Neural cell (in vitro differentiated cells): ENCODE measurements around the gene SORCS1. TPM values are rescaled to one million over a fixed set of nuclear protein-coding genes. Genes with fewer than 3 reads are reported as not detected.

Experiments used
- H2AFZ ChIP-seq: fragments of 200-600, 300-800 bp; sonication (generic), shearing (Covaris generic); 2 replicates; pipeline ENCODE4 v1.6.0; 2014; ENCODE audit warnings: low read depth, mild to moderate bottlenecking, antibody characterized with exemption, low read length, moderate library complexity
- H3F3A ChIP-seq: fragments of 200-600 bp; shearing (Covaris generic); 2 replicates; pipeline ENCODE4 v1.6.1; 2016; ENCODE audit warnings: mild to moderate bottlenecking, moderate library complexity, mixed read lengths, antibody characterized with exemption, low read length; ENCODE audit not compliant: insufficient read depth, poor library complexity, severe bottlenecking
- H3K27ac ChIP-seq: fragments of 200-600, 300-800 bp; sonication (generic), shearing (Covaris generic); 2 replicates; pipeline ENCODE4 v1.5.1; 2014; ENCODE audit warnings: mild to moderate bottlenecking, low read length, moderate library complexity
- H3K27me3 ChIP-seq: fragments of 300-800, 200-600 bp; sonication (generic), shearing (Covaris generic); 2 replicates; pipeline ENCODE4 v1.6.0; 2014; ENCODE audit warnings: mild to moderate bottlenecking, low read depth, low read length, moderate library complexity; ENCODE audit not compliant: insufficient read depth
- H3K36me3 ChIP-seq: fragments of 300-800, 200-600 bp; sonication (generic), shearing (Covaris generic); 2 replicates; pipeline ENCODE4 v1.5.1; 2014; ENCODE audit warnings: mild to moderate bottlenecking, antibody characterized with exemption, low read length, moderate library complexity; ENCODE audit not compliant: insufficient read depth
- H3K4me2 ChIP-seq: fragments of 300-800, 200-600 bp; sonication (generic), shearing (Covaris generic); 2 replicates; pipeline ENCODE4 v1.6.0; 2014; ENCODE audit warnings: mild to moderate bottlenecking, low read length
- H3K4me3 ChIP-seq: fragments of 300-800, 200-600 bp; sonication (generic), shearing (Covaris generic); 2 replicates; pipeline ENCODE4 v1.5.1; 2014; ENCODE audit warnings: mild to moderate bottlenecking, low read length, moderate library complexity
- H3K79me2 ChIP-seq: fragments of 200-600 bp; shearing (Covaris generic); replicated peaks from 2 replicates; pipeline ENCODE4 v1.6.0; 2014; ENCODE audit warnings: mild to moderate bottlenecking, low read length, moderate library complexity; ENCODE audit not compliant: insufficient read depth
- H3K9ac ChIP-seq: fragments of 300-800, 200-600 bp; sonication (generic), shearing (Covaris generic); 2 replicates; pipeline ENCODE4 v1.6.1; 2016; ENCODE audit warnings: mild to moderate bottlenecking, low read length, mixed read lengths
- H3K9me2 ChIP-seq: fragments of 200-600 bp; shearing (Covaris generic); 2 replicates; pipeline ENCODE4 v1.6.1; 2016; ENCODE audit warnings: mild to moderate bottlenecking, low read length, mixed read lengths; ENCODE audit not compliant: insufficient read depth
- H3K9me3 ChIP-seq: fragments of 200-600, 300-800 bp; sonication (generic), shearing (Covaris generic); 2 replicates; pipeline ENCODE4 v1.6.1; 2016; ENCODE audit warnings: mild to moderate bottlenecking, mixed run types, low read length, moderate library complexity, mixed read lengths
- H4K20me1 ChIP-seq: fragments of 200-600 bp; shearing (Covaris generic); 2 replicates; pipeline ENCODE4 v1.6.1; 2016; ENCODE audit warnings: mild to moderate bottlenecking, mixed run types; ENCODE audit not compliant: insufficient read depth
- CTCF ChIP-seq: fragments of 450-650 bp; IDR thresholded peaks from 2 replicates; pipeline ENCODE4 v1.5.1; 2014; ENCODE audit warnings: antibody characterized with exemption, mild to moderate bottlenecking, moderate library complexity; ENCODE audit not compliant: poor library complexity, severe bottlenecking
- EP300 ChIP-seq: fragments of 450-650 bp; conservative IDR thresholded peaks from 2 replicates; pipeline ENCODE4 v1.6.1; 2014; ENCODE audit warnings: antibody characterized with exemption, mild to moderate bottlenecking, moderate library complexity; ENCODE audit not compliant: poor library complexity, severe bottlenecking
- EZH2 ChIP-seq: fragments of 200-600, 300-800 bp; shearing (Covaris generic), sonication (generic); IDR thresholded peaks from 2 replicates; pipeline ENCODE4 v1.6.1; 2014; ENCODE audit warnings: antibody characterized with exemption, low read length, borderline replicate concordance, mild to moderate bottlenecking; ENCODE audit not compliant: insufficient read depth, poor library complexity, severe bottlenecking
- MXI1 ChIP-seq: fragments of 450-650 bp; conservative IDR thresholded peaks from 2 replicates; pipeline ENCODE4 v1.6.1; 2014; ENCODE audit warnings: antibody characterized with exemption, mild to moderate bottlenecking; ENCODE audit not compliant: poor library complexity, severe bottlenecking
- POLR2AphosphoS5 ChIP-seq: IDR thresholded peaks from 2 replicates; pipeline ENCODE4 v1.6.1; 2012
- RAD21 ChIP-seq: fragments of 450-650 bp; conservative IDR thresholded peaks from 2 replicates; pipeline ENCODE4 v1.6.1; 2014; ENCODE audit warnings: antibody characterized with exemption, mild to moderate bottlenecking, moderate library complexity
- REST ChIP-seq: IDR thresholded peaks from 2 replicates; pipeline ENCODE4 v1.6.1; 2012; ENCODE audit warnings: borderline replicate concordance
- SMC3 ChIP-seq: fragments of 450-650 bp; conservative IDR thresholded peaks from 2 replicates; pipeline ENCODE4 v1.6.1; 2014; ENCODE audit warnings: antibody characterized with exemption, mild to moderate bottlenecking, moderate library complexity; ENCODE audit not compliant: poor library complexity
- TAF1 ChIP-seq: IDR thresholded peaks from 2 replicates; pipeline ENCODE4 v1.6.1; 2012; ENCODE audit warnings: low read depth
- polyA plus RNA-seq: library from polyadenylated mRNA; depleted of rRNA; stranded (reverse); fragments of >200 nt; gene quantifications from 2 replicates; pipeline ENCODE4 v1.2.3, GENCODE V29; 2014

Gene SORCS1
- polyA plus RNA-seq, 1 donor from 2014 or later: 27.0 TPM

DNA sequence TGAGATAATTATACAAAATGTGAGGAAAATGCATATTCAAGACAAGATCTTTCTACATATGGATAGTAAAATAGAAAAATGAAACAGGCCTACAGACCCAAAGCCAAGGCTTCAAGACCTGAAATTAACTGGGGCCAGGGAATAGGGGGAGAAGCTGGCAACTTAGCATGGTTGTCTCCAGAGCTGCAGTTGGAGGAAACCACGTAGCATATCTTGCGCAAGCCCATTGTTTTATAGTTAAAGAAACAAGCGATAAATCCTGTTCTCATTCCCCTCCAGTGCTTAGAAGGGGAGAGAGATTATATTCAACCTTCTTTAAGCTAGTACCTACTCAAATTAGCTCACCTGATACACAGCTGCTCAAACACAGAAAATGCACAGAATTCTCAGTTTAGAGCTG, 197.1 kb downstream of the SORCS1 start:
- no peaks in the 10 kb centered on the region for H3K27me3 ChIP-seq
- TF ChIP-seq TAF1: no peak
- no peak for TF ChIP-seq SMC3
- no peak for TF ChIP-seq RAD21
- no peak for TF ChIP-seq EZH2
- no peak for TF ChIP-seq MXI1
- no peak for TF ChIP-seq POLR2AphosphoS5
- no peak for TF ChIP-seq REST
- TF ChIP-seq EP300: no peak
- TF ChIP-seq CTCF: no peak

DNA sequence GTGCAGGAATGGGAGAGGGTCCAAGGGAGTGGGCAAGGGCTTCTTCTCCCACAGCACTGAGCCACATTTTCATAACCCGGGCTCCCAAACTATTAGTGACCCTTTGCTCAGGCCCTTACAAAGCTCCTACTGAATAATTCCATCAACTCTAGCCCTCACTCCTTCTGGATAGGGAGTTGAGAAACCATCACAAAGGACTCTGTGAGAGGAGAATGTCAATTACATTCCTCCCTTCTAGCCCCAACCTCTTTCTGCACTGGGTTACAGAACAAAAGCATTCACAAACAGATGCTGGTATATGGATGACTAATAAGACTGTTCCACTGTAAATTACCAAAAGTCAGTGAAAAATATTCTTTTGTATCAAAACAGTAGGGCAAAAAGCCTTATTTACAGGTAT, 203.7 kb downstream of the SORCS1 start:
- Histone ChIP-seq H4K20me1 (no peaks in the 10 kb centered on the region), H3K4me3 (no peak overlapping the region), H3K9me2 (no peaks in the 10 kb centered on the region), H3K27ac (no peak overlapping the region), H2AFZ (no peak overlapping the region), H3K9ac (no peak overlapping the region), H3F3A (no peaks in the 10 kb centered on the region), H3K36me3 (no peaks in the 10 kb centered on the region), H3K9me3 (no peaks in the 10 kb centered on the region), H3K4me2 (no peak overlapping the region), H3K79me2 (no peaks in the 10 kb centered on the region), H3K27me3 (no peaks in the 10 kb centered on the region)
- no peak for TF ChIP-seq SMC3
- no peak for TF ChIP-seq TAF1
- no peak for TF ChIP-seq POLR2AphosphoS5

More for the DNA sequence above, 197.1 kb downstream of the SORCS1 start:
- Histone ChIP-seq H4K20me1 (no peaks in the 10 kb centered on the region), H3K9ac (no peak overlapping the region), H3K4me2 (no peak overlapping the region), H3F3A (no peaks in the 10 kb centered on the region), H3K79me2 (no peaks in the 10 kb centered on the region), H3K4me3 (no peak overlapping the region), H3K9me3 (no peaks in the 10 kb centered on the region), H3K9me2 (no peaks in the 10 kb centered on the region), H3K36me3 (no peaks in the 10 kb centered on the region), H3K27ac (no peak overlapping the region), H2AFZ (no peak overlapping the region)

- Histone ChIP-seq H3K9me3 (no peaks in the 10 kb centered on the region), H3K27ac (no peak overlapping the region), H3K4me3 (no peak overlapping the region), H3K27me3 (no peaks in the 10 kb centered on the region), H3K4me2 (no peak overlapping the region), H3K9ac (no peak overlapping the region), H4K20me1 (no peaks in the 10 kb centered on the region), H2AFZ (no peak overlapping the region), H3F3A (no peaks in the 10 kb centered on the region), H3K79me2 (no peaks in the 10 kb centered on the region), H3K36me3 (no peaks in the 10 kb centered on the region), H3K9me2 (no peaks in the 10 kb centered on the region)
- TF ChIP-seq SMC3: no peak
- TF ChIP-seq REST: no peak
- TF ChIP-seq MXI1: no peak
- no peak for TF ChIP-seq EP300
- TF ChIP-seq CTCF: no peak
- no peak for TF ChIP-seq POLR2AphosphoS5
Observed at GRCh38 chr10:106959521-106959920, 205.0 kb downstream of the SORCS1 start.
